Suppressor macrophage treated with lipopolysaccharide for 4 hours (primary cell): ENCODE data around the gene SERPINE2.
A peak's percentile ranks its signal among the peaks of the same experiment; 100 is the strongest.

Source experiments
- DNase-seq: peaks from one replicate; pipeline ENCODE4 v3.0.0-alpha.2; 2020

SERPINE2 gene

GRCh38 chr2:224042191-224042696 is 3.2 kb upstream of the SERPINE2 start:
- no peak for DNase-seq

- no peak for DNase-seq
These were observed 2.5 kb upstream of the SERPINE2 start for GRCh38 chr2:224041554-224041953.

GRCh38 chr2:224040753-224041152 is 1.7 kb upstream of the SERPINE2 start:
- DNase-seq: no peak

- no peak for DNase-seq
These were observed 819 bp upstream of the SERPINE2 start for GRCh38 chr2:224039770-224040440.

- no peak for DNase-seq
These were observed 331 bp downstream of the SERPINE2 start for GRCh38 chr2:224038830-224039079.

- DNase-seq: no peak
These were observed 847 bp downstream of the SERPINE2 start for GRCh38 chr2:224038049-224038829.

- DNase-seq: no peak
These were observed 2.2 kb downstream of the SERPINE2 start for GRCh38 chr2:224036731-224037361.

- DNase-seq: no peak
These were observed 5.1 kb downstream of the SERPINE2 start for GRCh38 chr2:224034017-224034416.

- DNase-seq: no peak
These were observed 5.5 kb downstream of the SERPINE2 start for GRCh38 chr2:224033601-224034000.

GRCh38 chr2:224032283-224032682 is 6.8 kb downstream of the SERPINE2 start:
- no peak for DNase-seq

- DNase-seq: no peak
These were observed 7.6 kb downstream of the SERPINE2 start for GRCh38 chr2:224031358-224031970.

GRCh38 chr2:224030786-224031185 is 8.3 kb downstream of the SERPINE2 start:
- DNase-seq: no peak

GRCh38 chr2:224029876-224030275 is 9.2 kb downstream of the SERPINE2 start:
- DNase-seq: no peak

- no peak for DNase-seq
These were observed 11.2 kb downstream of the SERPINE2 start for GRCh38 chr2:224027931-224028330.

GRCh38 chr2:224027070-224027469 is 12.0 kb downstream of the SERPINE2 start:
- DNase-seq: no peak

- DNase-seq: peak; percentile 85
These were observed 13.2 kb downstream of the SERPINE2 start for GRCh38 chr2:224025874-224026273.

GRCh38 chr2:224024270-224024669 is 14.8 kb downstream of the SERPINE2 start:
- no peak for DNase-seq

- no peak for DNase-seq
These were observed 15.9 kb downstream of the SERPINE2 start for GRCh38 chr2:224023188-224023587.

- no peak for DNase-seq
These were observed 16.6 kb downstream of the SERPINE2 start for GRCh38 chr2:224022486-224022885.

GRCh38 chr2:224020523-224020922 is 18.6 kb downstream of the SERPINE2 start:
- DNase-seq: no peak

GRCh38 chr2:224017957-224018356 is 21.1 kb downstream of the SERPINE2 start:
- DNase-seq: no peak

GRCh38 chr2:224016963-224017362 is 22.1 kb downstream of the SERPINE2 start:
- DNase-seq: no peak

- DNase-seq: no peak
These were observed 24.8 kb downstream of the SERPINE2 start for GRCh38 chr2:224014336-224014735.

- no peak for DNase-seq
These were observed 27.2 kb downstream of the SERPINE2 start for GRCh38 chr2:224011837-224012236.
